Measurements from ENCODE around the gene PMM2.
"Not testable (repeated sequence)": the region's sequence is repeated elsewhere in the genome, so short reads cannot be mapped to it uniquely, and the experiment has no call there.

PMM2 gene

GRCh38 chr16:8781797-8782196 is 15.8 kb upstream of the PMM2 start:
- DNase-seq (ENCODE audit: insufficient read length, low spot score) (no peak), FAIRE-seq (no peak)

- DNase-seq (ENCODE audit: insufficient read length, low spot score), result no peak
- no peak for FAIRE-seq
Observed at GRCh38 chr16:8782673-8783072, 15.0 kb upstream of the PMM2 start.

- DNase-seq (ENCODE audit: insufficient read length, low spot score) (no peak), FAIRE-seq (no peak)
Observed at GRCh38 chr16:8785408-8785807, 12.2 kb upstream of the PMM2 start.

- FAIRE-seq; DNase-seq (ENCODE audit: insufficient read length, low spot score): not testable (repeated sequence)
Observed at GRCh38 chr16:8786316-8786715, 11.3 kb upstream of the PMM2 start.

- DNase-seq (ENCODE audit: insufficient read length, low spot score) (no peak), FAIRE-seq (no peak)
Observed at GRCh38 chr16:8788578-8789172, 9.0 kb upstream of the PMM2 start.

- DNase-seq (ENCODE audit: insufficient read length, low spot score), result no peak
- no peak for FAIRE-seq
Observed at GRCh38 chr16:8795091-8795490, 2.5 kb upstream of the PMM2 start.

GRCh38 chr16:8795818-8796217 is 1.8 kb upstream of the PMM2 start:
- no peak for DNase-seq (ENCODE audit: insufficient read length, low spot score)
- FAIRE-seq, result no peak

DNA sequence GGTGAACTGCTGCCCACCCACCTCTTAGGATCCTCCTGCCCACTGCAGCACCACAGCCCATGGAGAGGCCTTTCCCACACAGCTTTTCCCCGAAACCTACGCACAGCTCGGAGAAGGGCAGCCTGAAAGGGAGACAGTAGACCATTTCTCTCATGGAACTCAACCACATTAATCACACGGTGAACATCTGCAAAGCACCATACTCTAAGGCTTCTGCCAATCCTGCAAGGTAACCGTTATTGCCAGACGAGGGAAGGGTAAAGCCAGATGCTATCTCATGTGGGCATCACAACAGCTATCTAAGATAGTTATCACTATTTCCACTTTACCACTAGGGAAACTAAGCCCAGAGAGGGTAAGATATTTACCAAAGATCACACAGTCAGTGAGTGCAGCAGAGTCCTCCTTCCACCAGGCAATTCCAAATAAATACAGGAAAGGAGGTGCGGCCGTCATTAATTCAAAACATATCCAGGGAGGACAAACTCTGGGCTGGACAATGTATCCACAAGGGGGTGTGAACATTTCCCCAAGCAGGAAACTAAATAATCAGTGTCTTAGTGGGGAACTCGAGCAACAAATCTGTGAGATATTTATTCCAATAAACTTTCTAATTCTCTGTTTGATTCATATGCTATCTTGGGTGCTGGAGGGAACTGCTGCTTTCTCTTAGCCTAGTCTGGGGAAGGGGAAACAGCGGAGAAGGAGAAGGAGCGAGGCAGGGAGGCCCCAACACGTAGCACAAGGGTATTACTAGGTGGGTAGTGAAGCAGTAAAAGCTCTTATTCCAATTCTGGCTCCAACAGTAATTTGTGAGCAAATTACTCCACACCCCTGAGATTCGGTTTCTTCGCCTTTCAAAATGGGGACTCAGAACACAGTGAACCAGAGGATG is 923 bp upstream of the PMM2 start:
- FAIRE-seq, result no peak
- no peak for DNase-seq (ENCODE audit: insufficient read length, low spot score)

GRCh38 chr16:8798174-8798527 is 512 bp downstream of the PMM2 start:
- DNase-seq (ENCODE audit: insufficient read length, low spot score), result no peak
- no peak for FAIRE-seq

GRCh38 chr16:8798535-8799157 is 1.0 kb downstream of the PMM2 start:
- DNase-seq (ENCODE audit: insufficient read length, low spot score) (no peak), FAIRE-seq (no peak)

DNA sequence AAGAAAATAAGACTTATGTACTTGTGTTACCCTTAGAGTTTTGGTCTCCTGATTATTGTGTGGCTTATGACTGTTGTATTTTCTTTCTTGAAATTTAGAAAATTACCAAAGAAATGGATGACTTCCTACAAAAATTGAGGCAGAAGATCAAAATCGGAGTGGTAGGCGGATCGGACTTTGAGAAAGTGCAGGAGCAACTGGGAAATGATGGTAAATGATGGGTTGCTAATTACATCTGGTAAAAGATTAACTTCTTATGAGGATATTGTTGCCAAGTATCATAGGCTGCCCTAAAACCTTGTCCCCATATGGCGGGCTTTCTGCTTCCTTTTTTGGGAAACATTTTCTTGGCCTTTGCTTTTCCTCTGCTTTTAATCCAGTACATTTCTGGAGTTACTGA is 4.1 kb downstream of the PMM2 start:
- FAIRE-seq, result no peak
- DNase-seq (ENCODE audit: insufficient read length, low spot score), result no peak

DNA sequence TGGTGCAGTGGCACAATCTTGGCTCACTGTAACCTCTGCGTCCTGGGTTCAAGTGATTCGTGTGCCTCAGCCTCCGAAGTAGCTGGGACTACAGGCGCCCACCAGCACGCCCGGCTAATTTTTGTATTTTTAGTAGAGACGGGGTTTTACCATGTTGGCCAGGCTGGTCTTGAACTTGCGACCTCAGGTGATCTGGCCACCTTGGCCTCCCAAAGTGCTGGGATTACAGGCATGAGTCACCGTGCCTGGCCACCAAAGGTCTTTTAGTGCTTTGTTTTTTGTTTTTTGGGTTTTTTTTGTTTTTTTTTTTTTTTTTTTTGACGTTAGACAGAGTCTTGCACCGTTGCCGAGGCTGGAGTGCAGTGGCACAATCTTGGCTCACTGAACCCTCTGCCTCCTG is 6.1 kb downstream of the PMM2 start:
- not testable (repeated sequence) for DNase-seq (ENCODE audit: insufficient read length, low spot score)

DNA sequence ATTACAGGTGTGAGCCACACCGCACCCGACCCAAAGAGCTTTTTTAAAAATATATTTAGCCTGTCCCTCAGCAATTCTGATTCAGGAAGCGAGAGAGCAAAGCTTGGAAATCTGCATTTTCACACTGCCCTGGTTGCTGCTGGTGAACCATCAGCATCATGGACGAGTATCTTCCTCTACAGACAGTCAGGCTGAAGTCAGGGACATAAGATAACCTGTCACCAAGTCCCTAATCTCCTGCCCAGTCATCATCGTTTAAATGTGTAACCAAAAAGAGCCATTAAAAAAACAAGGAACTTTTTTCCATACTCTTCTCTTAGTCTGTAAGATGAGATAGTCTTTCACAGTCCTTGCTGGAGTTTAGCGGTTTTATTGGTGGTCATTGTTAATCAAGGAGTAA is 6.7 kb downstream of the PMM2 start:
- DNase-seq (ENCODE audit: insufficient read length, low spot score), result no peak
- no peak for FAIRE-seq

More for the DNA sequence above, 6.1 kb downstream of the PMM2 start:
- FAIRE-seq, result not testable (repeated sequence)

GRCh38 chr16:8806272-8806983 is 8.8 kb downstream of the PMM2 start:
- no peak for FAIRE-seq
- no peak for DNase-seq (ENCODE audit: insufficient read length, low spot score)

- DNase-seq (ENCODE audit: insufficient read length, low spot score) (no peak), FAIRE-seq (no peak)
Observed at GRCh38 chr16:8807189-8807588, 9.6 kb downstream of the PMM2 start.

DNA sequence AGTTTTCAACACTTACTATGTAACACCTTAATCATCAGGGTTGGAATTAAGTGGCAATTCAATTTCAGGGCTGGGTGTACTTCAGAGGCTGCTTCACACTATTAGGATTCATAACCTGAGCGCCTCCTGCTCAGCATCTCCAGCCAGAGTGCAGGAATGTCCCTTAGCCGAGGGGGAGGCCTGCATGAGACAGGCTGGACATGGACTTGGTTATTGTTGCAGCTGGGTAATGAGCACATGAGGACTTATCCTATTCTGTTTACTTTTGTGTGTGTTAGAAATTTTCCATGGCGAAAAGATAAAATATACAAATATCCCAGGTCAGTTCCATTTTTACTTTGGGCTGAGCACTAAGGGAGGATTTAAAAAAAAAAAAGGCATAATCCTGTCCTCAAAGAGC is 10.4 kb downstream of the PMM2 start:
- DNase-seq (ENCODE audit: insufficient read length, low spot score) (no peak), FAIRE-seq (no peak)

- DNase-seq (ENCODE audit: insufficient read length, low spot score) (no peak), FAIRE-seq (no peak)
Observed at GRCh38 chr16:8808613-8809353, 11.1 kb downstream of the PMM2 start.

GRCh38 chr16:8812162-8812843 is 14.7 kb downstream of the PMM2 start:
- FAIRE-seq (no peak), DNase-seq (ENCODE audit: insufficient read length, low spot score) (no peak)

DNA sequence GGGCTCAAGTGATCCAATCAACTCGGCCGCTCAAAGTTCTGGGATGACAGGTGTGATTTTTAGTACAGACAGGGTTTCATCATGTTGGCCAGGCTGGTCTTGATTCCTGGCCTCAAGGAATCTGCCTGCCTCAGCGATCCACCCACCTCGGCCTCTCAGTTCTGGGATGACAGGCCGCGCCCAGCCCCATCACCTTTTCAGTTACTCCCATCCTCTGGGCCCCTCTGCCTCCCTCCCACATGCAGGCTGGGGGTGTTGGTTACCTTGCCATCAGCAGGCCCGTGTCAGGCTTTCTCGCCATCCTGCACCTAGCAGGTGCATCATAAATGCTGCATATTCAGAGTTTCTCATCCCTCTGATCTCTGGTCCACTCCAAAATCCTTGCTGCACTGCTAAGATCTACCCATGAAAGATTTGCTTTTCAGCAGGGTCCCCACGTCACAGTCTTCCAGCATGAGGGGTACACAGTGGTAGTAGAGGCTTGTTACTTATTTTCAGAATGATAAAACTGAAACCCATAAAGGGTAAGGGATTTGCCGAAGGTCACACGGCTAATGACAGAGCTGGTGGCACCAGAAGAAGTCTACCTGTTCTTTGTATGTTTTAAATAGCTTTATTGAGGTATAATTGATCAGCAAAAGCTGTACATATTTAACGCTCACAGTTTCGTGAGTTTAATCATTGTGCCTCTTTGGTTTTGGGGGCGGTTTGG is 16.6 kb downstream of the PMM2 start:
- FAIRE-seq, result no peak

More for the DNA sequence above, 16.6 kb downstream of the PMM2 start:
- no peak for DNase-seq (ENCODE audit: insufficient read length, low spot score)

All from GM19239 (cell line).